Measurements from ENCODE around the gene TFF3.

TFF3 gene

DNA sequence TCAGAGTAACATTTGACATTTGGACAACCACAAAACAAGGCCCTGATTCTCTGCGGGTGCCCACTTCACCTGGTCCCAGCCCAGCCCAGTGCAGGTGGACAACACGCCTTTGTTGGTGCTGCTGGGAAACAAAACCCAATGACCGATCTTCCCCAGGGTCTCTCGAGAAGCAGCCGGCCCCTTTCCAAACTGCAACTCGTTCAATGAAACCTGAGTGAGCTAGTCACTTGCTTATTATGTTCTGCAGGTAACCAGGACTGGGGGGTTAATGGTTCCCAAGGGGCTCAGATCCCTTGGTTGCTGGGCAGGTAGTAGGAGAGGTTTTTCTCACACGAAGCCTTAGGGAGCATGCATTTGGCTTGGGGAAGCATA is 53.4 kb downstream of the TFF3 start:
- no peak for TF ChIP-seq POLR2AphosphoS5 (IDR thresholded peaks at IDR 0.05; ENCODE audit: low read depth, low read length)
- TF ChIP-seq TAF1 (IDR thresholded peaks at IDR 0.05; ENCODE audit: borderline replicate concordance, insufficient read depth, low read length), result no peak
- no peak for TF ChIP-seq FOXP2 (optimal IDR thresholded peaks at IDR 0.05; ENCODE audit: borderline replicate concordance, extremely low read depth, extremely low read length, insufficient read depth)
- TF ChIP-seq SIN3A (IDR thresholded peaks at IDR 0.05; ENCODE audit: borderline replicate concordance, insufficient read depth, low read length), result no peak
- TF ChIP-seq, protein P1, sequence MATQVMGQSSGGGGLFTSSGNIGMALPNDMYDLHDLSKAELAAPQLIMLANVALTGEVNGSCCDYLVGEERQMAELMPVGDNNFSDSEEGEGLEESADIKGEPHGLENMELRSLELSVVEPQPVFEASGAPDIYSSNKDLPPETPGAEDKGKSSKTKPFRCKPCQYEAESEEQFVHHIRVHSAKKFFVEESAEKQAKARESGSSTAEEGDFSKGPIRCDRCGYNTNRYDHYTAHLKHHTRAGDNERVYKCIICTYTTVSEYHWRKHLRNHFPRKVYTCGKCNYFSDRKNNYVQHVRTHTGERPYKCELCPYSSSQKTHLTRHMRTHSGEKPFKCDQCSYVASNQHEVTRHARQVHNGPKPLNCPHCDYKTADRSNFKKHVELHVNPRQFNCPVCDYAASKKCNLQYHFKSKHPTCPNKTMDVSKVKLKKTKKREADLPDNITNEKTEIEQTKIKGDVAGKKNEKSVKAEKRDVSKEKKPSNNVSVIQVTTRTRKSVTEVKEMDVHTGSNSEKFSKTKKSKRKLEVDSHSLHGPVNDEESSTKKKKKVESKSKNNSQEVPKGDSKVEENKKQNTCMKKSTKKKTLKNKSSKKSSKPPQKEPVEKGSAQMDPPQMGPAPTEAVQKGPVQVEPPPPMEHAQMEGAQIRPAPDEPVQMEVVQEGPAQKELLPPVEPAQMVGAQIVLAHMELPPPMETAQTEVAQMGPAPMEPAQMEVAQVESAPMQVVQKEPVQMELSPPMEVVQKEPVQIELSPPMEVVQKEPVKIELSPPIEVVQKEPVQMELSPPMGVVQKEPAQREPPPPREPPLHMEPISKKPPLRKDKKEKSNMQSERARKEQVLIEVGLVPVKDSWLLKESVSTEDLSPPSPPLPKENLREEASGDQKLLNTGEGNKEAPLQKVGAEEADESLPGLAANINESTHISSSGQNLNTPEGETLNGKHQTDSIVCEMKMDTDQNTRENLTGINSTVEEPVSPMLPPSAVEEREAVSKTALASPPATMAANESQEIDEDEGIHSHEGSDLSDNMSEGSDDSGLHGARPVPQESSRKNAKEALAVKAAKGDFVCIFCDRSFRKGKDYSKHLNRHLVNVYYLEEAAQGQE (IDR thresholded peaks at IDR 0.05; ENCODE audit: insufficient read depth in 1 of 2, low read depth in 2 of 2, low read length in 2 of 2), result no peak

All from PFSK-1 (cell line).